GM12878 (cell line): ENCODE results near the gene GTSF1L. TPM values are rescaled to one million over a fixed set of nuclear protein-coding genes. Genes with fewer than 3 reads are reported as not detected.

Experiments used
- ATAC-seq: fragments of 200-7000 bp; cut with Tn5 transposase; 3 replicates; pipeline ENCODE4 v1.9.1; 2020; ENCODE audit warnings: mild to moderate bottlenecking, moderate library complexity
- BruUV-seq: library from RNA; stranded (reverse); fragments of 400-500 nt; replicated peaks from 2 replicates; lab custom pipeline; 2021; lab: Mats Ljungman, UMichigan
- CTCF ChIA-PET: fragments of 300-600 bp; sonication (Branson Sonifier 250); formaldehyde crosslinking; extraction: SDS; loops from one replicate; lab custom pipeline; 2021; ENCODE audit warnings: inconsistent platforms; lab: Yijun Ruan, JAX
- POLR2A ChIA-PET: fragments of 350-600 bp; formaldehyde crosslinking; extraction: SDS; loops from one replicate; lab custom pipeline; 2021; ENCODE audit warnings: inconsistent platforms; lab: Charles Lee
- RAD21 ChIA-PET: fragments of 300-600 bp; sonication (Branson Sonifier 250); formaldehyde crosslinking; loops from one replicate; lab custom pipeline; 2023; ENCODE audit warnings: antibody characterized with exemption; ENCODE audit not compliant: unreplicated experiment; lab: Charles Lee
- SMC1A ChIA-PET: fragments of 300-600 bp; sonication (Branson Sonifier 250); formaldehyde crosslinking; loops from one replicate; lab custom pipeline; 2023; ENCODE audit not compliant: unreplicated experiment, uncharacterized antibody; lab: Charles Lee
- DNase-seq: peaks from one replicate; pipeline ENCODE4 v3.0.0-alpha.2; 2011; ENCODE audit warnings: low read depth, low spot score
- FAIRE-seq: peaks from 3 replicates; lab custom pipeline; 2011; peaks lifted over from hg19 to GRCh38; lab: Jason Lieb, UNC
- H2AFZ ChIP-seq: 2 replicates; pipeline ENCODE4 v1.6.0; 2011; ENCODE audit warnings: low read depth, low read length, control low read depth; ENCODE audit not compliant: control insufficient read depth
- H3K27ac ChIP-seq: 2 replicates; pipeline ENCODE4 v1.5.1; 2011; ENCODE audit warnings: control low read depth; ENCODE audit not compliant: control insufficient read depth, insufficient read depth
- H3K27me3 ChIP-seq, 2 experiments: replicated peaks in 1 of 2; 2 replicates each; pipeline versions ENCODE4 v1.6.0 to v1.6.1; 2011; ENCODE audit warnings: low read length in 1 of 2; ENCODE audit not compliant: control insufficient read depth in 2 of 2, insufficient read depth in 2 of 2
- H3K36me3 ChIP-seq, 2 experiments: 2 replicates each; pipeline ENCODE4 v1.5.1; 2011; ENCODE audit warnings: low read length in 1 of 2; ENCODE audit not compliant: control insufficient read depth in 2 of 2, insufficient read depth in 2 of 2
- H3K4me1 ChIP-seq: 2 replicates; pipeline ENCODE4 v1.6.1; 2011; ENCODE audit warnings: mild to moderate bottlenecking, low read length, moderate library complexity, mixed read lengths; ENCODE audit not compliant: control insufficient read depth, insufficient read depth
- H3K4me2 ChIP-seq: 2 replicates; pipeline ENCODE4 v1.6.0; 2011; ENCODE audit warnings: control low read depth; ENCODE audit not compliant: control insufficient read depth, insufficient read depth
- H3K4me3 ChIP-seq: fragments of 200-600 bp; sonication (generic); 2 replicates; pipeline ENCODE4 v1.5.1; 2016
- H3K79me2 ChIP-seq: 2 replicates; pipeline ENCODE4 v1.6.0; 2011; ENCODE audit warnings: low read length; ENCODE audit not compliant: control insufficient read depth, insufficient read depth
- H3K9ac ChIP-seq: 2 replicates; pipeline ENCODE4 v1.8.0; 2011; ENCODE audit warnings: low read length, control low read depth, mixed read lengths; ENCODE audit not compliant: control insufficient read depth, insufficient read depth
- H3K9me3 ChIP-seq: replicated peaks from 3 replicates; pipeline ENCODE4 v1.5.1; 2011; ENCODE audit warnings: mild to moderate bottlenecking, low read length; ENCODE audit not compliant: control insufficient read depth, insufficient read depth
- H4K20me1 ChIP-seq: 2 replicates; pipeline ENCODE4 v1.6.0; 2011; ENCODE audit not compliant: control insufficient read depth, insufficient read depth
- ATF2 ChIP-seq: IDR thresholded peaks from 2 replicates; pipeline ENCODE4 v1.6.1; 2012; ENCODE audit warnings: low read length, inconsistent platforms
- BMI1 ChIP-seq: fragments of 450-650 bp; IDR thresholded peaks from 2 replicates; pipeline ENCODE4 v1.6.1; 2016; ENCODE audit warnings: mild to moderate bottlenecking, moderate library complexity, borderline replicate concordance
- CBX3 ChIP-seq: fragments of 200-600 bp; sonication (generic); IDR thresholded peaks from 2 replicates; pipeline ENCODE4 v1.6.1; 2016; ENCODE audit warnings: low read depth, borderline replicate concordance
- CHD4 ChIP-seq: fragments of 200-600 bp; sonication (generic); IDR thresholded peaks from 2 replicates; pipeline ENCODE4 v1.6.1; 2016; ENCODE audit warnings: mild to moderate bottlenecking
- ETV6 ChIP-seq, 2 experiments: fragments of 450-650 bp in 1 of 2; IDR thresholded peaks in 1 of 2; conservative IDR thresholded peaks in 1 of 2; 2 replicates each; pipeline ENCODE4 v1.6.1; 2014; ENCODE audit warnings: antibody characterized with exemption in 1 of 2, borderline replicate concordance in 1 of 2, low read depth in 1 of 2, mild to moderate bottlenecking in 1 of 2, moderate library complexity in 1 of 2
- FOS ChIP-seq: IDR thresholded peaks from 3 replicates; pipeline ENCODE4 v1.6.1; 2011; ENCODE audit warnings: borderline replicate concordance; ENCODE audit not compliant: insufficient read length; ENCODE audit errors: extremely low read depth
- FOXM1 ChIP-seq: IDR thresholded peaks from 2 replicates; pipeline ENCODE4 v1.6.1; 2012; ENCODE audit warnings: low read depth, mild to moderate bottlenecking, inconsistent platforms, low read length, moderate library complexity
- IRF4 ChIP-seq: IDR thresholded peaks from 2 replicates; pipeline ENCODE4 v1.6.1; 2011; ENCODE audit warnings: low read depth, low read length
- JUNB ChIP-seq: IDR thresholded peaks from 2 replicates; pipeline ENCODE4 v1.6.1; 2016; ENCODE audit warnings: antibody characterized with exemption, mild to moderate bottlenecking
- MYB ChIP-seq: fragments of 150-350 bp; IDR thresholded peaks from 2 replicates; pipeline ENCODE4 v1.6.1; 2014; ENCODE audit warnings: mild to moderate bottlenecking, low read depth, low read length, borderline replicate concordance
- MYC ChIP-seq: IDR thresholded peaks from 2 replicates; pipeline ENCODE4 v1.6.1; 2011; ENCODE audit warnings: mild to moderate bottlenecking, low read length, moderate library complexity, inconsistent platforms; ENCODE audit not compliant: insufficient read depth, insufficient replicate concordance, insufficient read length, severe bottlenecking
- NBN ChIP-seq: fragments of 450-650 bp; IDR thresholded peaks from 2 replicates; pipeline ENCODE4 v1.6.1; 2016
- POLR2AphosphoS5 ChIP-seq: IDR thresholded peaks from 2 replicates; pipeline ENCODE4 v1.6.1; 2011; ENCODE audit warnings: mild to moderate bottlenecking, low read length, inconsistent platforms
- RCOR1 ChIP-seq: conservative IDR thresholded peaks from 2 replicates; pipeline ENCODE4 v1.6.1; 2012; ENCODE audit warnings: low read depth, low read length, improper control_type of control experiment
- RELA ChIP-seq: fragments of 450-650 bp; IDR thresholded peaks from 2 replicates; pipeline ENCODE4 v1.8.0; 2014; ENCODE audit warnings: borderline replicate concordance; ENCODE audit not compliant: partially characterized antibody
- RUNX3 ChIP-seq: IDR thresholded peaks from 2 replicates; pipeline ENCODE4 v1.6.1; 2012; ENCODE audit warnings: low read length, inconsistent platforms
- SIX5 ChIP-seq: IDR thresholded peaks from 2 replicates; pipeline ENCODE4 v1.6.1; 2011; ENCODE audit warnings: mild to moderate bottlenecking, low read depth, low read length, moderate library complexity; ENCODE audit not compliant: severe bottlenecking
- SMAD5 ChIP-seq: IDR thresholded peaks from 2 replicates; pipeline ENCODE4 v1.6.1; 2016; ENCODE audit warnings: antibody characterized with exemption, low read depth
- SMC3 ChIP-seq: IDR thresholded peaks from 2 replicates; pipeline ENCODE4 v1.6.1; 2011; ENCODE audit warnings: low read length, improper control_type of control experiment, borderline replicate concordance
- SRF ChIP-seq, 2 experiments: IDR thresholded peaks; 2 replicates each; pipeline ENCODE4 v1.6.1; 2011; ENCODE audit warnings: low read depth in 2 of 2, low read length in 2 of 2, mild to moderate bottlenecking in 1 of 2, moderate library complexity in 1 of 2
- WRNIP1 ChIP-seq: IDR thresholded peaks from 2 replicates; pipeline ENCODE4 v1.6.1; 2011; ENCODE audit warnings: low read depth, low read length, improper control_type of control experiment, borderline replicate concordance
- YBX1 ChIP-seq: fragments of 450-650 bp; IDR thresholded peaks from 2 replicates; pipeline ENCODE4 v1.6.1; 2016; ENCODE audit warnings: antibody characterized with exemption
- ZNF24 ChIP-seq: fragments of 450-650 bp; IDR thresholded peaks from 2 replicates; pipeline ENCODE4 v1.6.1; 2017; ENCODE audit warnings: antibody characterized with exemption, mild to moderate bottlenecking
- WGBS: methylation state at CpG from one replicate; pipeline ENCODE4 v1.1.6; 2016; ENCODE audit warnings: low lambda C conversion rate; ENCODE audit not compliant: insufficient replicate concordance, insufficient coverage; ENCODE audit errors: missing lambda C conversion rate; 5-methylcytosine and 5-hydroxymethylcytosine counted together
- in situ Hi-C: fragments of 300-500 bp; cut with MboI; formaldehyde crosslinking; loops from 9 replicates; pipeline ENCODE4 v1.14.3; 2018; ENCODE audit warnings: mixed read lengths
- intact Hi-C: fragments of 100-400 bp; cut with micrococcal nuclease; formaldehyde crosslinking; loops from one replicate; pipeline ENCODE4 v1.14.2; 2022; ENCODE audit not compliant: unreplicated experiment
- polyA plus RNA-seq, 11 experiments: library from polyadenylated mRNA; depleted of rRNA in 4 of 11; unstranded in 6 of 11; stranded (reverse) in 5 of 11; fragments of >200 nt; fragmentation: Nextera tagmentation in 4 of 11; fragmentation: Illumina TruSeq in 1 of 11; extraction: Ambion mirVana in 4 of 11; extraction: Trizol in 1 of 11; gene quantifications; 1 replicate in 1 of 11; 2 replicates in 10 of 11; pipeline versions ENCODE4 v1.2.1 to v1.2.3, GENCODE V29; 2011 to 2016; ENCODE audit warnings: inconsistent platforms in 2 of 11, missing spikeins in 2 of 11, low read depth in 1 of 11
- total RNA-seq, 4 experiments: library from RNA; depleted of rRNA in 3 of 4; stranded (reverse); fragments of >200 nt in 3 of 4; fragmentation: Illumina TruSeq in 1 of 4; extraction: Trizol in 1 of 4; gene quantifications; 2 replicates each; pipeline versions ENCODE4 v1.2.1 to v1.2.3, GENCODE V29; 2013 to 2021
- TF ChIP-seq, protein P1 (sequence below): IDR thresholded peaks from 2 replicates; pipeline ENCODE4 v1.6.1; 2011; ENCODE audit warnings: low read depth, low read length, improper control_type of control experiment, borderline replicate concordance

Gene GTSF1L
- total and polyA plus RNA-seq, 10 of the 15 experiments (the other 5 are each of a cell fraction or from before 2014, with no cell fraction given): 0.56 to 2.4 (median 1.3) TPM

DNA sequence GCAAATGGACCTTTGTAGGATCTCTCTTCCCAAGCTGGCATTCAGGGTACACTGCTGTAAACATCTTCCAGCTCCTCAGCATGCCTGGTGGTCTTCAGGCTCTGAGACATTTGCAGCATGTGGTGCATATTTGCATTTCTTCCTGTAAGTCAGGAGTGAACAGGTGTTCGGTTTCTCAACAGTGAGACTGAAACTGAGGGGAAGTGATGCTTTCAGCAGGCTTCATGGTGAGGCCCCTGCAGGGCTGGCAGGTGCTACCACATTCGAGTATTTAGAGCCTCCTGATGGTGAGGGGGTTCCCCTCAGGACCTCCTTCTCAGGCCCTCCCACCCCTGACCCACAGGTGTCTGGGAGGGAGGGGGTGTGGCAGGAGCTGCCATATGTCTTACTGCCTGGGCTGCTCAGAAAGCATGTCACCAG, 44.8 kb downstream of the GTSF1L start:
- FAIRE-seq (peak; percentile 98), DNase-seq (peak; percentile 89), ATAC-seq (peak; percentile 92)
- Histone ChIP-seq H3K27me3 (no peaks in the 10 kb centered on the region), H3K9me3 (no peaks in the 10 kb centered on the region), H3K9ac (peak overlapping the region; percentile 71), H3K27ac (peak overlapping the region; percentile 89), H3K36me3 (peaks cover 7 to 14% of the 10 kb centered on the region in 2 experiments; a peak in 3 of 4 replicates), H3K4me1 (peaks cover 32% of the 10 kb centered on the region), H3K4me2 (peak overlapping the region; percentile 90), H2AFZ (peak overlapping the region; percentile 66), H3K79me2 (peaks cover 20% of the 10 kb centered on the region), H4K20me1 (no peaks in the 10 kb centered on the region), H3K4me3 (peak overlapping the region; percentile 68)
- 2% methylated on average over 2 of the region's 2 CpGs for WGBS
- no TSS peak for BruUV-seq
- CTCF ChIA-PET: interaction anchor here (0.9 to 4.5 kb wide), 12 partner anchors 11 to 412 kb away, joined by 3 to 32 read pairs (median 4); partner anchors contain the start of gene SRSF6
- POLR2A ChIA-PET: interaction anchor here (0.5 to 1.7 kb wide), 5 partner anchors 12 to 129 kb away, joined by 3 to 7 read pairs (median 4); no protein-coding TSS in a partner anchor
- in situ Hi-C loops: no loop called here
- intact Hi-C loops: loop anchor here (5.0 kb wide), 2 partner anchors 225 to 400 kb away; partner anchors contain the start of gene SRSF6
- SMC1A ChIA-PET: interaction anchor here (0.7 to 1.7 kb wide), 11 partner anchors 12 to 400 kb away, joined by 3 to 8 read pairs (median 4); no protein-coding TSS in a partner anchor
- RAD21 ChIA-PET: interaction anchor here (1.0 to 2.7 kb wide), 11 partner anchors 10 to 508 kb away, joined by 3 to 11 read pairs (median 5); partner anchors contain the start of gene IFT52
- TF ChIP-seq RUNX3: peak; percentile 85
- peak; percentile 73; the same call in 1 of the 2 replicates for TF ChIP-seq NBN
- TF ChIP-seq RCOR1: 0 out of 2 replicates have a peak, but pooled peaks have one; percentile 63
- TF ChIP-seq MYC: no peak
- TF ChIP-seq SMAD5: no peak; the same call in 1 of the 2 replicates
- TF ChIP-seq POLR2AphosphoS5: peak; percentile 63; the same call in 1 of the 2 replicates
- peak; percentile 81 for TF ChIP-seq FOXM1
- TF ChIP-seq SMC3: 0 out of 2 replicates have a peak, but pooled peaks have one; percentile 2
- no peak for TF ChIP-seq YBX1
- TF ChIP-seq CBX3: no peak
- TF ChIP-seq SIX5: no peak
- TF ChIP-seq BMI1: no peak
- no peak for TF ChIP-seq ZNF24
- TF ChIP-seq CHD4: no peak
- peak; percentile 21 for TF ChIP-seq RELA
- TF ChIP-seq WRNIP1: no peak
- no peak for TF ChIP-seq FOS
- peak; percentile 12; the same call in 1 of the 2 replicates for TF ChIP-seq JUNB
- peak in 1 of 2 experiments; percentile 65; a peak in 1 of 4 replicates for TF ChIP-seq ETV6 (conservative IDR thresholded peaks at IDR 0.05 in 1 of 2, IDR thresholded peaks at IDR 0.05 in 1 of 2; ENCODE audit: borderline replicate concordance in 1 of 2, low read depth in 1 of 2)
- TF ChIP-seq, protein P1, sequence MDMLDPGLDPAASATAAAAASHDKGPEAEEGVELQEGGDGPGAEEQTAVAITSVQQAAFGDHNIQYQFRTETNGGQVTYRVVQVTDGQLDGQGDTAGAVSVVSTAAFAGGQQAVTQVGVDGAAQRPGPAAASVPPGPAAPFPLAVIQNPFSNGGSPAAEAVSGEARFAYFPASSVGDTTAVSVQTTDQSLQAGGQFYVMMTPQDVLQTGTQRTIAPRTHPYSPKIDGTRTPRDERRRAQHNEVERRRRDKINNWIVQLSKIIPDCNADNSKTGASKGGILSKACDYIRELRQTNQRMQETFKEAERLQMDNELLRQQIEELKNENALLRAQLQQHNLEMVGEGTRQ: no peak; the same call in 1 of the 2 replicates
- peak; percentile 50; the same call in 1 of the 2 replicates for TF ChIP-seq IRF4
- TF ChIP-seq ATF2: peak; percentile 45; the same call in 1 of the 2 replicates
- no peak for TF ChIP-seq SRF (IDR thresholded peaks at IDR 0.05; ENCODE audit: low read depth in 2 of 2, low read length in 2 of 2)
- TF ChIP-seq MYB: 0 out of 2 replicates have a peak, but pooled peaks have one; percentile 26
